Endometrial microvascular endothelial cells (primary cell): ENCODE results near the gene ALKBH4. TPM values are rescaled to one million over a fixed set of nuclear protein-coding genes. Genes with fewer than 3 reads are reported as not detected.
"Not testable (repeated sequence)": the region's sequence is repeated elsewhere in the genome, so short reads cannot be mapped to it uniquely, and the experiment has no call there.

Experiments used
- in situ Hi-C: cut with HindIII; loops from 2 replicates; pipeline ENCODE4 v1.10.0; 2017; ENCODE audit warnings: low sequenced_read_pairs, low pct_unique_long_range_greater_than_20kb; ENCODE audit errors: inconsistent ontology term
- total RNA-seq: library from RNA; depleted of rRNA; stranded (reverse); fragments of >200 nt; gene quantifications from one replicate; pipeline ENCODE4 v1.2.3, GENCODE V29; 2015; ENCODE audit errors: inconsistent ontology term

Gene ALKBH4
- total RNA-seq, 1 donor from 2014 or later = 12.8 TPM

DNA sequence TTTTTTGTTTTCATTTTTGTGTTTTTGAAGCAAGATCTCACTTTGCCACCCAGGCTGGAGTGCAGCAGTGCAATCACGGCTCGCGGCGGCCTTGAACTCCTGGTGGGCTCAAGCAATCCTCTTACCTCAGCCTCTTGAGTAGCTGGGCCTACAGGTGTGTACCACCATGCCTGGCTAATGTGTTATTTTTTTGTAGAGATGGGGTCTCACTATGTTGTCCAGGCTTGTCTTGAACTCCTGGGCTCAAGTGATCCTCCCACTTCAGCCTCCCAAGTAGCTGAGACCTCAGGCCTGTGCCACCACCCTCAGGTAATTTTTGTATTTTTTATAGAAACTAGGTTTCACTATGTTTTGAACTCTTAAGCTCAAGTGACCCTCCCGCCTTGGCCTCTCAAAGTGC lies 53.7 kb downstream of the ALKBH4 start:
- in situ Hi-C loops = no loop called here

DNA sequence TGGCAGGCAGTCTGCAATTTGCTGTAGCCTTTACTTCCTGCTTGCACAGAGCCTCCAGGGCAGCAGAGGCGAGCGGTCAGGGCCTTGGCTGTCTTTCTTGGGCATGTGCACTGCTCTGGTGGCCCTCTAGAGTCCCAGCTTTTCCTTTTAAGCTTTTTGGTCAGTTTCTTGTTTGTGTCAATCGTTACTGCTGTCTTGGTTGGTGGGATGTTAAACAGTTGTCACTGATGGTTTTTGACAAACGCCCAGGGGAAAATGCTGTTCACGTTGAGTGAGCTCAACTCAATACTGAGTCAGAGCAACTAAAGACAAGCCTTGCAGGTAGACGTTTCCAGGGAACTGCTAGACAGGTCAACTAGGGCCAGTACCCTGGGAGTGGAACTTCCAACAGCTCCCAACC lies 54.5 kb downstream of the ALKBH4 start:
- in situ Hi-C loops = no loop called here

GRCh38 chr7:102409340-102409739 lies 55.3 kb downstream of the ALKBH4 start:
- in situ Hi-C loops = no loop called here

DNA sequence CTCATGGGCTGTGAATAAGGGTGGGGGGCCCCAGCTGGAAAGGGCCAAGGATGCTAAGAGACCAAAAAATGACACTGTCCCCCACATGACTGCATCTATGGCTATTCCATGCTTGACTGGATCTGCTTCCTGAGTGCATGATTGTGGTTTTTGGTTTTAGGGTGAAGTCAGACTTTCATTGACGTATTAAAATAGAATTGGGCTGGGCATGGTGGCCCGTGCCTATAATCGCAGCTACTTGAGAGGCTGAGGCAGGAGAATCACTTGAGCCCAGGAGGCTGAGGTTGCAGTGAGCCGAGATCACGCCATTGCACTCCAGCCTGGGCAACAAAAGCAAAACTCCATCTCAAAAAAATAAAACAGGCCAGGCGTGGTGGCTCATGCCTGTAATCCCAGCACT lies 56.1 kb downstream of the ALKBH4 start:
- in situ Hi-C loops = not testable (repeated sequence)

DNA sequence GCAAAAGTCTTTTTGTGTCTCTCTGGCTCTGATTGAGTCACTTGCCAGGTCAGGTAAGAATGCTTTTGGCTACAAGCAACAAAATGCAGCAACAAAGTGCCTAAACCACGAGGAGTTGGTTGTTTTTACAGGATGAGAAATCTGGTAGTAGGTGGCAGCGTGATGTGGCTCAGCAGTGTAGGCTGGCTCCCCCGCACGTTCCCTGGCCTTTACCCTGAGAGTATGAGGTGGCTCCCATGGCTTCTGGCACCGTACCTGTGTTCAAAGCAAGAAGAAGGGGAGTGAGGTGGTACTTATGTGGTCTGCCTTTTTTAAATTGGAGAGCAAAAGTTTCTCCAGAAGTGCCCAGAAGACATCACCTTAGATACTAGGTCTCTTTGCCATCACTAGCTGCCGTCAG lies 56.8 kb downstream of the ALKBH4 start:
- in situ Hi-C loops = no loop called here

Other genes with a start within 250 kb of the ALKBH4 start
- gene SH2B2, start 178.0 kb downstream of the ALKBH4 start, total RNA-seq = 0.56 TPM
- not detected for gene SPDYE6, start 108.4 kb downstream of the ALKBH4 start, total RNA-seq
- gene PRKRIP1, start 68.5 kb downstream of the ALKBH4 start, total RNA-seq = 5.6 TPM
- 65.0 TPM for gene ORAI2, start 31.3 kb downstream of the ALKBH4 start, total RNA-seq
- 11.9 TPM for gene LRWD1, start 121 bp upstream of the ALKBH4 start, total RNA-seq
- 7.4 TPM for gene POLR2J, start 14.1 kb upstream of the ALKBH4 start, total RNA-seq
- gene RASA4B, start 52.9 kb upstream of the ALKBH4 start, total RNA-seq = 2.7 TPM
- not detected for gene UPK3BL2, start 78.8 kb upstream of the ALKBH4 start, total RNA-seq
- not detected for gene SPDYE2, start 86.4 kb upstream of the ALKBH4 start, total RNA-seq
- 14.7 TPM for gene POLR2J3, start 107.7 kb upstream of the ALKBH4 start, total RNA-seq
- 6.9 TPM for gene RASA4, start 151.9 kb upstream of the ALKBH4 start, total RNA-seq
- gene UPK3BL1, start 177.9 kb upstream of the ALKBH4 start, total RNA-seq = 38.5 TPM
- not detected for gene SPDYE2B, start 185.5 kb upstream of the ALKBH4 start, total RNA-seq
- 2.0 TPM for gene POLR2J2, start 206.8 kb upstream of the ALKBH4 start, total RNA-seq